ENCODE data around the gene ADCY10.

- TF ChIP-seq CTCF (IDR thresholded peaks at IDR 0.05), result no peak
- TF ChIP-seq POLR2AphosphoS5 (IDR thresholded peaks at IDR 0.05; ENCODE audit: insufficient read depth in 1 of 2, low read depth in 1 of 2), result no peak
- TF ChIP-seq POLR2A (IDR thresholded peaks at IDR 0.05), result no peak
Observed at GRCh38 chr1:167794043-167794442, 119.9 kb downstream of the ADCY10 start.

Measured in vagina (tissue), 2 donors.